ENCODE data around the gene ATP8A2.

ATP8A2 gene

GRCh38 chr13:25741796-25742195, 370.0 kb downstream of the ATP8A2 start:
- H3K4me3 ChIP-seq (ENCODE audit: low read depth, low read length): no peak overlapping the region
- peaks cover 5% of the 10 kb centered on the region; the same call in 1 of the 2 replicates for H3K4me1 ChIP-seq (ENCODE audit: control insufficient read depth, insufficient read depth, low read length)
- no peak overlapping the region for H3K9ac ChIP-seq (ENCODE audit: low read depth, low read length)
- no peak overlapping the region for H3K27ac ChIP-seq (ENCODE audit: low read depth, low read length)
- H3K9me3 ChIP-seq (ENCODE audit: control insufficient read depth, insufficient read depth, low read length): no peaks in the 10 kb centered on the region
- H3K27me3 ChIP-seq (ENCODE audit: control insufficient read depth, insufficient read depth, low read length): no peaks in the 10 kb centered on the region
- no peaks in the 10 kb centered on the region for H3K36me3 ChIP-seq (ENCODE audit: control insufficient read depth, insufficient read depth, low read length)

- no peak overlapping the region for H3K4me3 ChIP-seq (ENCODE audit: low read depth, low read length)
- H3K27ac ChIP-seq (ENCODE audit: low read depth, low read length): no peak overlapping the region
- H3K4me1 ChIP-seq (ENCODE audit: control insufficient read depth, insufficient read depth, low read length): peaks cover 7% of the 10 kb centered on the region; the same call in 1 of the 2 replicates
- no peaks in the 10 kb centered on the region for H3K9me3 ChIP-seq (ENCODE audit: control insufficient read depth, insufficient read depth, low read length)
- no peak overlapping the region for H3K9ac ChIP-seq (ENCODE audit: low read depth, low read length)
- H3K27me3 ChIP-seq (ENCODE audit: control insufficient read depth, insufficient read depth, low read length): no peaks in the 10 kb centered on the region
- no peaks in the 10 kb centered on the region for H3K36me3 ChIP-seq (ENCODE audit: control insufficient read depth, insufficient read depth, low read length)
Measured at GRCh38 chr13:25742220-25742619, 370.4 kb downstream of the ATP8A2 start.

- Histone ChIP-seq H3K4me1 (ENCODE audit: control insufficient read depth, insufficient read depth, low read length) (0 out of 2 replicates have a peak, but pooled peaks cover 7% of the 10 kb centered on the region), H3K9me3 (ENCODE audit: control insufficient read depth, insufficient read depth, low read length) (no peaks in the 10 kb centered on the region), H3K4me3 (ENCODE audit: low read depth, low read length) (no peak overlapping the region), H3K36me3 (ENCODE audit: control insufficient read depth, insufficient read depth, low read length) (no peaks in the 10 kb centered on the region), H3K27me3 (ENCODE audit: control insufficient read depth, insufficient read depth, low read length) (no peaks in the 10 kb centered on the region), H3K27ac (ENCODE audit: low read depth, low read length) (no peak overlapping the region), H3K9ac (ENCODE audit: low read depth, low read length) (no peak overlapping the region)
Measured at GRCh38 chr13:25743421-25743820, 371.6 kb downstream of the ATP8A2 start.

GRCh38 chr13:25744178-25744577, 372.4 kb downstream of the ATP8A2 start:
- no peak overlapping the region for H3K4me3 ChIP-seq (ENCODE audit: low read depth, low read length)
- no peak overlapping the region for H3K27ac ChIP-seq (ENCODE audit: low read depth, low read length)

GRCh38 chr13:25746131-25746530, 374.4 kb downstream of the ATP8A2 start:
- H3K9ac ChIP-seq (ENCODE audit: low read depth, low read length): no peak overlapping the region
- H3K27ac ChIP-seq (ENCODE audit: low read depth, low read length): no peak overlapping the region
- no peaks in the 10 kb centered on the region for H3K36me3 ChIP-seq (ENCODE audit: control insufficient read depth, insufficient read depth, low read length)
- no peak overlapping the region for H3K4me3 ChIP-seq (ENCODE audit: low read depth, low read length)
- peaks cover 6% of the 10 kb centered on the region; the same call in 1 of the 2 replicates for H3K4me1 ChIP-seq (ENCODE audit: control insufficient read depth, insufficient read depth, low read length)
- H3K9me3 ChIP-seq (ENCODE audit: control insufficient read depth, insufficient read depth, low read length): no peaks in the 10 kb centered on the region
- H3K27me3 ChIP-seq (ENCODE audit: control insufficient read depth, insufficient read depth, low read length): no peaks in the 10 kb centered on the region

More at GRCh38 chr13:25744178-25744577, 372.4 kb downstream of the ATP8A2 start:
- Histone ChIP-seq H3K36me3 (ENCODE audit: control insufficient read depth, insufficient read depth, low read length) (no peaks in the 10 kb centered on the region), H3K9me3 (ENCODE audit: control insufficient read depth, insufficient read depth, low read length) (no peaks in the 10 kb centered on the region), H3K4me1 (ENCODE audit: control insufficient read depth, insufficient read depth, low read length) (peaks cover 6% of the 10 kb centered on the region; the same call in 1 of the 2 replicates), H3K27me3 (ENCODE audit: control insufficient read depth, insufficient read depth, low read length) (no peaks in the 10 kb centered on the region), H3K9ac (ENCODE audit: low read depth, low read length) (no peak overlapping the region)

- Histone ChIP-seq H3K9ac (ENCODE audit: low read depth, low read length) (no peak overlapping the region), H3K4me1 (ENCODE audit: control insufficient read depth, insufficient read depth, low read length) (no peaks in the 10 kb centered on the region; the same call in 1 of the 2 replicates), H3K9me3 (ENCODE audit: control insufficient read depth, insufficient read depth, low read length) (no peaks in the 10 kb centered on the region), H3K36me3 (ENCODE audit: control insufficient read depth, insufficient read depth, low read length) (no peaks in the 10 kb centered on the region), H3K4me3 (ENCODE audit: low read depth, low read length) (no peak overlapping the region), H3K27me3 (ENCODE audit: control insufficient read depth, insufficient read depth, low read length) (no peaks in the 10 kb centered on the region), H3K27ac (ENCODE audit: low read depth, low read length) (no peak overlapping the region)
Measured at GRCh38 chr13:25752957-25753551, 381.3 kb downstream of the ATP8A2 start.

- Histone ChIP-seq H3K9ac (ENCODE audit: low read depth, low read length) (no peak overlapping the region), H3K4me1 (ENCODE audit: control insufficient read depth, insufficient read depth, low read length) (no peaks in the 10 kb centered on the region; the same call in 1 of the 2 replicates), H3K9me3 (ENCODE audit: control insufficient read depth, insufficient read depth, low read length) (no peaks in the 10 kb centered on the region), H3K27ac (ENCODE audit: low read depth, low read length) (no peak overlapping the region), H3K36me3 (ENCODE audit: control insufficient read depth, insufficient read depth, low read length) (no peaks in the 10 kb centered on the region), H3K27me3 (ENCODE audit: control insufficient read depth, insufficient read depth, low read length) (no peaks in the 10 kb centered on the region), H3K4me3 (ENCODE audit: low read depth, low read length) (no peak overlapping the region)
Measured at GRCh38 chr13:25753976-25754375, 382.2 kb downstream of the ATP8A2 start.

- H3K27ac ChIP-seq (ENCODE audit: low read depth, low read length): no peak overlapping the region
- H3K36me3 ChIP-seq (ENCODE audit: control insufficient read depth, insufficient read depth, low read length): no peaks in the 10 kb centered on the region
- H3K4me1 ChIP-seq (ENCODE audit: control insufficient read depth, insufficient read depth, low read length): no peaks in the 10 kb centered on the region
- no peak overlapping the region for H3K4me3 ChIP-seq (ENCODE audit: low read depth, low read length)
- no peaks in the 10 kb centered on the region for H3K27me3 ChIP-seq (ENCODE audit: control insufficient read depth, insufficient read depth, low read length)
- no peaks in the 10 kb centered on the region for H3K9me3 ChIP-seq (ENCODE audit: control insufficient read depth, insufficient read depth, low read length)
- H3K9ac ChIP-seq (ENCODE audit: low read depth, low read length): no peak overlapping the region
Measured at GRCh38 chr13:25756251-25756650, 384.5 kb downstream of the ATP8A2 start.

- Histone ChIP-seq H3K27me3 (ENCODE audit: control insufficient read depth, insufficient read depth, low read length) (no peaks in the 10 kb centered on the region), H3K4me3 (ENCODE audit: low read depth, low read length) (no peak overlapping the region), H3K9me3 (ENCODE audit: control insufficient read depth, insufficient read depth, low read length) (no peaks in the 10 kb centered on the region), H3K36me3 (ENCODE audit: control insufficient read depth, insufficient read depth, low read length) (no peaks in the 10 kb centered on the region), H3K9ac (ENCODE audit: low read depth, low read length) (no peak overlapping the region), H3K27ac (ENCODE audit: low read depth, low read length) (no peak overlapping the region), H3K4me1 (ENCODE audit: control insufficient read depth, insufficient read depth, low read length) (no peaks in the 10 kb centered on the region)
Measured at GRCh38 chr13:25756912-25757311, 385.1 kb downstream of the ATP8A2 start.

- Histone ChIP-seq H3K36me3 (ENCODE audit: control insufficient read depth, insufficient read depth, low read length) (no peaks in the 10 kb centered on the region), H3K27ac (ENCODE audit: low read depth, low read length) (no peak overlapping the region), H3K9me3 (ENCODE audit: control insufficient read depth, insufficient read depth, low read length) (no peaks in the 10 kb centered on the region), H3K9ac (ENCODE audit: low read depth, low read length) (no peak overlapping the region), H3K4me1 (ENCODE audit: control insufficient read depth, insufficient read depth, low read length) (peaks cover 17% of the 10 kb centered on the region; the same call in 1 of the 2 replicates), H3K27me3 (ENCODE audit: control insufficient read depth, insufficient read depth, low read length) (no peaks in the 10 kb centered on the region), H3K4me3 (ENCODE audit: low read depth, low read length) (no peak overlapping the region)
Measured at GRCh38 chr13:25761041-25761440, 389.3 kb downstream of the ATP8A2 start.

GRCh38 chr13:25762281-25762680, 390.5 kb downstream of the ATP8A2 start:
- H3K4me3 ChIP-seq (ENCODE audit: low read depth, low read length): no peak overlapping the region

More at GRCh38 chr13:25762281-25762680, 390.5 kb downstream of the ATP8A2 start:
- no peak overlapping the region for H3K27ac ChIP-seq (ENCODE audit: low read depth, low read length)
- no peaks in the 10 kb centered on the region for H3K9me3 ChIP-seq (ENCODE audit: control insufficient read depth, insufficient read depth, low read length)
- H3K4me1 ChIP-seq (ENCODE audit: control insufficient read depth, insufficient read depth, low read length): peaks cover 17% of the 10 kb centered on the region; the same call in 1 of the 2 replicates
- no peaks in the 10 kb centered on the region for H3K36me3 ChIP-seq (ENCODE audit: control insufficient read depth, insufficient read depth, low read length)
- no peaks in the 10 kb centered on the region for H3K27me3 ChIP-seq (ENCODE audit: control insufficient read depth, insufficient read depth, low read length)
- H3K9ac ChIP-seq (ENCODE audit: low read depth, low read length): no peak overlapping the region
